GM12878 (cell line): Measurements from ENCODE around the gene FAM131B. TPM values are rescaled to one million over a fixed set of nuclear protein-coding genes. Genes with fewer than 3 reads are reported as not detected.

Experiments used
- ATAC-seq: fragments of 200-7000 bp; cut with Tn5 transposase; 3 replicates; pipeline ENCODE4 v1.9.1; 2020; ENCODE audit warnings: mild to moderate bottlenecking, moderate library complexity
- BruUV-seq: library from RNA; stranded (reverse); fragments of 400-500 nt; replicated peaks from 2 replicates; lab custom pipeline; 2021; lab: Mats Ljungman, UMichigan
- CTCF ChIA-PET: fragments of 300-600 bp; sonication (Branson Sonifier 250); formaldehyde crosslinking; extraction: SDS; loops from one replicate; lab custom pipeline; 2021; ENCODE audit warnings: inconsistent platforms; lab: Yijun Ruan, JAX
- POLR2A ChIA-PET: fragments of 350-600 bp; formaldehyde crosslinking; extraction: SDS; loops from one replicate; lab custom pipeline; 2021; ENCODE audit warnings: inconsistent platforms; lab: Charles Lee
- RAD21 ChIA-PET: fragments of 300-600 bp; sonication (Branson Sonifier 250); formaldehyde crosslinking; loops from one replicate; lab custom pipeline; 2023; ENCODE audit warnings: antibody characterized with exemption; ENCODE audit not compliant: unreplicated experiment; lab: Charles Lee
- SMC1A ChIA-PET: fragments of 300-600 bp; sonication (Branson Sonifier 250); formaldehyde crosslinking; loops from one replicate; lab custom pipeline; 2023; ENCODE audit not compliant: unreplicated experiment, uncharacterized antibody; lab: Charles Lee
- DNase-seq: peaks from one replicate; pipeline ENCODE4 v3.0.0-alpha.2; 2011; ENCODE audit warnings: low read depth, low spot score
- FAIRE-seq: peaks from 3 replicates; lab custom pipeline; 2011; peaks lifted over from hg19 to GRCh38; lab: Jason Lieb, UNC
- H2AFZ ChIP-seq: 2 replicates; pipeline ENCODE4 v1.6.0; 2011; ENCODE audit warnings: low read depth, low read length, control low read depth; ENCODE audit not compliant: control insufficient read depth
- H3K27ac ChIP-seq: 2 replicates; pipeline ENCODE4 v1.5.1; 2011; ENCODE audit warnings: control low read depth; ENCODE audit not compliant: control insufficient read depth, insufficient read depth
- H3K27me3 ChIP-seq, 2 experiments: replicated peaks in 1 of 2; 2 replicates each; pipeline versions ENCODE4 v1.6.0 to v1.6.1; 2011; ENCODE audit warnings: low read length in 1 of 2; ENCODE audit not compliant: control insufficient read depth in 2 of 2, insufficient read depth in 2 of 2
- H3K36me3 ChIP-seq, 2 experiments: 2 replicates each; pipeline ENCODE4 v1.5.1; 2011; ENCODE audit warnings: low read length in 1 of 2; ENCODE audit not compliant: control insufficient read depth in 2 of 2, insufficient read depth in 2 of 2
- H3K4me1 ChIP-seq: 2 replicates; pipeline ENCODE4 v1.6.1; 2011; ENCODE audit warnings: mild to moderate bottlenecking, low read length, moderate library complexity, mixed read lengths; ENCODE audit not compliant: control insufficient read depth, insufficient read depth
- H3K4me2 ChIP-seq: 2 replicates; pipeline ENCODE4 v1.6.0; 2011; ENCODE audit warnings: control low read depth; ENCODE audit not compliant: control insufficient read depth, insufficient read depth
- H3K4me3 ChIP-seq: fragments of 200-600 bp; sonication (generic); 2 replicates; pipeline ENCODE4 v1.5.1; 2016
- H3K79me2 ChIP-seq: 2 replicates; pipeline ENCODE4 v1.6.0; 2011; ENCODE audit warnings: low read length; ENCODE audit not compliant: control insufficient read depth, insufficient read depth
- H3K9ac ChIP-seq: 2 replicates; pipeline ENCODE4 v1.8.0; 2011; ENCODE audit warnings: low read length, control low read depth, mixed read lengths; ENCODE audit not compliant: control insufficient read depth, insufficient read depth
- H3K9me3 ChIP-seq: replicated peaks from 3 replicates; pipeline ENCODE4 v1.5.1; 2011; ENCODE audit warnings: mild to moderate bottlenecking, low read length; ENCODE audit not compliant: control insufficient read depth, insufficient read depth
- H4K20me1 ChIP-seq: 2 replicates; pipeline ENCODE4 v1.6.0; 2011; ENCODE audit not compliant: control insufficient read depth, insufficient read depth
- ATF2 ChIP-seq: IDR thresholded peaks from 2 replicates; pipeline ENCODE4 v1.6.1; 2012; ENCODE audit warnings: low read length, inconsistent platforms
- BCL11A ChIP-seq: IDR thresholded peaks from 2 replicates; pipeline ENCODE4 v1.6.1; 2011; ENCODE audit warnings: low read depth, low read length
- BHLHE40 ChIP-seq, 2 experiments: fragments of 450-650 bp in 1 of 2; IDR thresholded peaks; 2 replicates each; pipeline ENCODE4 v1.6.1; 2011 to 2017; ENCODE audit warnings: low read depth in 2 of 2, borderline replicate concordance in 1 of 2, improper control_type of control experiment in 1 of 2, low read length in 1 of 2, mild to moderate bottlenecking in 1 of 2
- EGR1 ChIP-seq, 2 experiments: IDR thresholded peaks; 1 replicate in 1 of 2; 2 replicates in 1 of 2; pipeline ENCODE4 v1.6.1; 2011 to 2012; ENCODE audit warnings: low read depth in 2 of 2, low read length in 2 of 2, borderline replicate concordance in 1 of 2, mild to moderate bottlenecking in 1 of 2, moderate library complexity in 1 of 2
- HDGF ChIP-seq: fragments of 450-650 bp; IDR thresholded peaks from 2 replicates; pipeline ENCODE4 v1.6.1; 2016; ENCODE audit warnings: antibody characterized with exemption
- IKZF2 ChIP-seq, 2 experiments: fragments of 450-650 bp; IDR thresholded peaks; 2 replicates each; pipeline ENCODE4 v1.6.1; 2017; ENCODE audit warnings: mild to moderate bottlenecking in 2 of 2, moderate library complexity in 2 of 2
- MEF2B ChIP-seq: fragments of 450-650 bp; IDR thresholded peaks from 2 replicates; pipeline ENCODE4 v1.6.1; 2018; ENCODE audit warnings: mild to moderate bottlenecking, moderate library complexity; ENCODE audit not compliant: partially characterized antibody, poor library complexity, severe bottlenecking
- MTA2 ChIP-seq: fragments of 450-650 bp; IDR thresholded peaks from 2 replicates; pipeline ENCODE4 v1.6.1; 2016; ENCODE audit warnings: low read depth, mild to moderate bottlenecking, moderate library complexity
- MYB ChIP-seq: fragments of 150-350 bp; IDR thresholded peaks from 2 replicates; pipeline ENCODE4 v1.6.1; 2014; ENCODE audit warnings: mild to moderate bottlenecking, low read depth, low read length, borderline replicate concordance
- MYC ChIP-seq: IDR thresholded peaks from 2 replicates; pipeline ENCODE4 v1.6.1; 2011; ENCODE audit warnings: mild to moderate bottlenecking, low read length, moderate library complexity, inconsistent platforms; ENCODE audit not compliant: insufficient read depth, insufficient replicate concordance, insufficient read length, severe bottlenecking
- SIN3A ChIP-seq: IDR thresholded peaks from 2 replicates; pipeline ENCODE4 v1.6.1; 2012; ENCODE audit warnings: low read depth, low read length, improper control_type of control experiment
- SMARCA5 ChIP-seq: fragments of 450-650 bp; IDR thresholded peaks from 2 replicates; pipeline ENCODE4 v1.6.1; 2017; ENCODE audit warnings: mild to moderate bottlenecking
- SREBF1 ChIP-seq: IDR thresholded peaks from 2 replicates; pipeline ENCODE4 v1.6.1; 2012; ENCODE audit warnings: mild to moderate bottlenecking, low read length
- STAT3 ChIP-seq: IDR thresholded peaks from 2 replicates; pipeline ENCODE4 v1.6.1; 2011; ENCODE audit warnings: low read depth, low read length, improper control_type of control experiment
- TARDBP ChIP-seq: IDR thresholded peaks from 2 replicates; pipeline ENCODE4 v1.6.1; 2016; ENCODE audit warnings: borderline replicate concordance
- TCF7 ChIP-seq: IDR thresholded peaks from 2 replicates; pipeline ENCODE4 v1.6.1; 2014; ENCODE audit warnings: antibody characterized with exemption, borderline replicate concordance
- WGBS: methylation state at CpG from one replicate; pipeline ENCODE4 v1.1.6; 2016; ENCODE audit warnings: low lambda C conversion rate; ENCODE audit not compliant: insufficient replicate concordance, insufficient coverage; ENCODE audit errors: missing lambda C conversion rate; 5-methylcytosine and 5-hydroxymethylcytosine counted together
- in situ Hi-C: fragments of 300-500 bp; cut with MboI; formaldehyde crosslinking; loops from 9 replicates; pipeline ENCODE4 v1.14.3; 2018; ENCODE audit warnings: mixed read lengths
- intact Hi-C: fragments of 100-400 bp; cut with micrococcal nuclease; formaldehyde crosslinking; loops from one replicate; pipeline ENCODE4 v1.14.2; 2022; ENCODE audit not compliant: unreplicated experiment
- polyA plus RNA-seq, 11 experiments: library from polyadenylated mRNA; depleted of rRNA in 4 of 11; unstranded in 6 of 11; stranded (reverse) in 5 of 11; fragments of >200 nt; fragmentation: Nextera tagmentation in 4 of 11; fragmentation: Illumina TruSeq in 1 of 11; extraction: Ambion mirVana in 4 of 11; extraction: Trizol in 1 of 11; gene quantifications; 1 replicate in 1 of 11; 2 replicates in 10 of 11; pipeline versions ENCODE4 v1.2.1 to v1.2.3, GENCODE V29; 2011 to 2016; ENCODE audit warnings: inconsistent platforms in 2 of 11, missing spikeins in 2 of 11, low read depth in 1 of 11
- total RNA-seq, 4 experiments: library from RNA; depleted of rRNA in 3 of 4; stranded (reverse); fragments of >200 nt in 3 of 4; fragmentation: Illumina TruSeq in 1 of 4; extraction: Trizol in 1 of 4; gene quantifications; 2 replicates each; pipeline versions ENCODE4 v1.2.1 to v1.2.3, GENCODE V29; 2013 to 2021
- TF ChIP-seq, protein P1 (sequence below): fragments of 450-650 bp; IDR thresholded peaks from 2 replicates; pipeline ENCODE4 v1.6.1; 2017; ENCODE audit warnings: mild to moderate bottlenecking
- TF ChIP-seq, protein P2 (sequence below): fragments of 450-650 bp; formaldehyde crosslinking; IDR thresholded peaks from 2 replicates; pipeline ENCODE4 v1.4.0; 2022; ENCODE audit warnings: mild to moderate bottlenecking, moderate library complexity

The FAM131B gene
- total and polyA plus RNA-seq, 10 of the 15 experiments (the other 5 are each of a cell fraction or from before 2014, with no cell fraction given) = 0.03 to 0.05 TPM; not detected in 8

- TF ChIP-seq TCF7 (no peak), SREBF1 (no peak), IKZF2 (IDR thresholded peaks at IDR 0.05) (no peak)
- TF ChIP-seq, protein P1, sequence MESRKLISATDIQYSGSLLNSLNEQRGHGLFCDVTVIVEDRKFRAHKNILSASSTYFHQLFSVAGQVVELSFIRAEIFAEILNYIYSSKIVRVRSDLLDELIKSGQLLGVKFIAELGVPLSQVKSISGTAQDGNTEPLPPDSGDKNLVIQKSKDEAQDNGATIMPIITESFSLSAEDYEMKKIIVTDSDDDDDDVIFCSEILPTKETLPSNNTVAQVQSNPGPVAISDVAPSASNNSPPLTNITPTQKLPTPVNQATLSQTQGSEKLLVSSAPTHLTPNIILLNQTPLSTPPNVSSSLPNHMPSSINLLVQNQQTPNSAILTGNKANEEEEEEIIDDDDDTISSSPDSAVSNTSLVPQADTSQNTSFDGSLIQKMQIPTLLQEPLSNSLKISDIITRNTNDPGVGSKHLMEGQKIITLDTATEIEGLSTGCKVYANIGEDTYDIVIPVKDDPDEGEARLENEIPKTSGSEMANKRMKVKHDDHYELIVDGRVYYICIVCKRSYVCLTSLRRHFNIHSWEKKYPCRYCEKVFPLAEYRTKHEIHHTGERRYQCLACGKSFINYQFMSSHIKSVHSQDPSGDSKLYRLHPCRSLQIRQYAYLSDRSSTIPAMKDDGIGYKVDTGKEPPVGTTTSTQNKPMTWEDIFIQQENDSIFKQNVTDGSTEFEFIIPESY = no peak
- TF ChIP-seq, all 136 proteins: peak for 0
Observed at GRCh38 chr7:143388491-143389101, 26.1 kb upstream of the FAM131B start (continued).

- no peak overlapping the region for H3K9ac ChIP-seq
- peaks cover 10% of the 10 kb centered on the region for H3K4me1 ChIP-seq
- no peaks in the 10 kb centered on the region for H3K27me3 ChIP-seq
- FAIRE-seq = no peak
- no TSS peak for BruUV-seq
- ATAC-seq = no peak
- RAD21 ChIA-PET = no interaction called here
- in situ Hi-C loops (no loop called here), intact Hi-C loops (no loop called here)
- H2AFZ ChIP-seq = no peak overlapping the region
- peaks cover 22% of the 10 kb centered on the region for H3K79me2 ChIP-seq
- CTCF ChIA-PET = interaction anchor here (1.1 kb wide), 1 partner anchor 740 kb away, joined by 3 read pairs; no protein-coding TSS in a partner anchor
- no peaks in the 10 kb centered on the region for H3K9me3 ChIP-seq
- H3K27ac ChIP-seq = no peak overlapping the region
- WGBS = 75% methylated on average over 9 of the region's 10 CpGs
- H3K4me2 ChIP-seq = no peak overlapping the region
- no peak for DNase-seq
- no peak overlapping the region for H3K4me3 ChIP-seq
- SMC1A ChIA-PET = no interaction called here
- H3K36me3 ChIP-seq = peaks cover 7 to 33% of the 10 kb centered on the region in 2 experiments; a peak in 3 of 4 replicates
- POLR2A ChIA-PET = no interaction called here
- no peaks in the 10 kb centered on the region; the same call in 1 of the 2 replicates for H4K20me1 ChIP-seq
- no peak for TF ChIP-seq MTA2
- TF ChIP-seq HDGF = no peak
- TF ChIP-seq TARDBP = no peak
- no peak for TF ChIP-seq SMARCA5
- no peak for TF ChIP-seq BHLHE40 (IDR thresholded peaks at IDR 0.05; ENCODE audit: borderline replicate concordance in 1 of 2, low read depth in 2 of 2, low read length in 1 of 2)
- TF ChIP-seq STAT3 = no peak
- TF ChIP-seq EGR1 (IDR thresholded peaks at IDR 0.05; ENCODE audit: borderline replicate concordance in 1 of 2, low read depth in 2 of 2, low read length in 2 of 2) = no peak
- no peak for TF ChIP-seq SIN3A
- TF ChIP-seq, protein P2, sequence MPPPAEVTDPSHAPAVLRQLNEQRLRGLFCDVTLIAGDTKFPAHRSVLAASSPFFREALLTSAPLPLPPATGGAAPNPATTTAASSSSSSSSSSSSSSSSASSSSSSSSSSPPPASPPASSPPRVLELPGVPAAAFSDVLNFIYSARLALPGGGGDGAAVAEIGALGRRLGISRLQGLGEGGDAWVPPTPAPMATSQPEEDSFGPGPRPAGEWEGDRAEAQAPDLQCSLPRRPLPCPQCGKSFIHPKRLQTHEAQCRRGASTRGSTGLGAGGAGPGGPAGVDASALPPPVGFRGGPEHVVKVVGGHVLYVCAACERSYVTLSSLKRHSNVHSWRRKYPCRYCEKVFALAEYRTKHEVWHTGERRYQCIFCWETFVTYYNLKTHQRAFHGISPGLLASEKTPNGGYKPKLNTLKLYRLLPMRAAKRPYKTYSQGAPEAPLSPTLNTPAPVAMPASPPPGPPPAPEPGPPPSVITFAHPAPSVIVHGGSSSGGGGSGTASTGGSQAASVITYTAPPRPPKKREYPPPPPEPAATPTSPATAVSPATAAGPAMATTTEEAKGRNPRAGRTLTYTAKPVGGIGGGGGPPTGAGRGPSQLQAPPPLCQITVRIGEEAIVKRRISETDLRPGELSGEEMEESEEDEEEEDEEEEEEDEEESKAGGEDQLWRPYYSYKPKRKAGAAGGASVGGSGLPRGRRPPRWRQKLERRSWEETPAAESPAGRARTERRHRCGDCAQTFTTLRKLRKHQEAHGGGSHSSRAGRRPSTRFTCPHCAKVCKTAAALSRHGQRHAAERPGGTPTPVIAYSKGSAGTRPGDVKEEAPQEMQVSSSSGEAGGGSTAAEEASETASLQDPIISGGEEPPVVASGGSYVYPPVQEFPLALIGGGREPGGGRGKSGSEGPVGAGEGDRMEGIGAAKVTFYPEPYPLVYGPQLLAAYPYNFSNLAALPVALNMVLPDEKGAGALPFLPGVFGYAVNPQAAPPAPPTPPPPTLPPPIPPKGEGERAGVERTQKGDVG (CRISPR knock-in tag) = no peak
- no peak for TF ChIP-seq BCL11A
- no peak for TF ChIP-seq ATF2
- no peak for TF ChIP-seq MYC
- no peak for TF ChIP-seq MYB
- TF ChIP-seq MEF2B = no peak
Observed at GRCh38 chr7:143388051-143388450, 25.5 kb upstream of the FAM131B start.
